GM10248 (cell line): ENCODE results near the gene RANBP3.
"Not testable (repeated sequence)": the region's sequence is repeated elsewhere in the genome, so short reads cannot be mapped to it uniquely, and the experiment has no call there.

Experiments
- CTCF ChIA-PET: fragments of 300-600 bp; sonication (Branson Sonifier 250); formaldehyde crosslinking; extraction: SDS; loops from one replicate; lab custom pipeline; 2021; ENCODE audit warnings: antibody characterized with exemption; lab: Yijun Ruan, JAX
- POLR2A ChIA-PET: fragments of 350-650 bp; sonication (Branson Sonifier 250); formaldehyde crosslinking; extraction: SDS; loops from one replicate; lab custom pipeline; 2020; ENCODE audit warnings: antibody characterized with exemption; lab: Yijun Ruan, JAX
- DNase-seq: peaks from one replicate; pipeline ENCODE4 v3.0.0; 2012; ENCODE audit errors: extremely low spot score
- TF ChIP-seq, protein P1 (sequence below): IDR thresholded peaks from 2 replicates; pipeline ENCODE4 v1.5.1; 2012; ENCODE audit warnings: mild to moderate bottlenecking, low read depth; ENCODE audit errors: extremely low read depth, missing control alignments, control extremely low read depth

Gene RANBP3

DNA sequence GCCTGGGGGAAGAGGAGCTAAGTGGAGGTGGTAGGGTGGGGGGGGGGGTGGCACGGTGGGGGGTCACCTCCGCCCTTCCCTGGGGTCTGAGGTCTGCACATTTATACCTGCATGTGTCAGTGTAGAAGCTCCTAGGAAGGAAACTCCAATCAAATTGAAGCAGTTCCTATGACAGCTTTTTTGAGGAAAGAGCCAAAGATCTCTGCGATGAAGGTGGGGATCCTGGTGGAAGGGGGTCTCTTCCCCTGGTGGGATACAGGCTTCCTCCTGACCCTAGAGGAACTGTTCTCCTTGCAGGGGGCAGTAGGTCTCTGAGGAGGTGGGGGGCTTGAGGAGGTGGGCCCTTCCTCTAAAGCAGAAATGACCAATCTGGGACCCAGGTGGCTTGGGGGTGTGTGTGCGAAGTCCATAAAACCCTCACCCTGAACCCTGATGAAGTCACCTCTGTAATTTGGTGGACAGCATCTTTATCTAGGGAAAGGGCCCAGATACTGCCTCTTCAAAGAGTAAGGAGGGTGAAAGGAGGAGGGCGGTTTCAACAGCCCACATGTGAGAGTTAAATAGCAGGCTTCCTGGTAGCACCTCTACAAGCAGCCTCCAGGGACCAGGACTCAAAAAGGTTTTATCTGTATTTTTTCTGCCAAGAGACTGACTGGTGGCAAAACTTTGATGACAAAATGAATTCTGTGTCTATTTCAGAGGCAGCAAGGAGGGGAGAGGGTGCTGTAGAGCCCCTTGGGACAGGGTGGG lies 12.9 kb downstream of the RANBP3 start:
- no peak for DNase-seq
- ChIA-PET CTCF (interaction anchor here (1.0 to 3.8 kb wide), 3 partner anchors 10 to 58 kb away, joined by 3 to 60 read pairs (median 4); partner anchors contain the start of gene RANBP3), POLR2A (interaction anchor here (0.6 kb wide), 1 partner anchor 835 kb away, joined by 3 read pairs; no protein-coding TSS in a partner anchor)
- TF ChIP-seq, protein P1, sequence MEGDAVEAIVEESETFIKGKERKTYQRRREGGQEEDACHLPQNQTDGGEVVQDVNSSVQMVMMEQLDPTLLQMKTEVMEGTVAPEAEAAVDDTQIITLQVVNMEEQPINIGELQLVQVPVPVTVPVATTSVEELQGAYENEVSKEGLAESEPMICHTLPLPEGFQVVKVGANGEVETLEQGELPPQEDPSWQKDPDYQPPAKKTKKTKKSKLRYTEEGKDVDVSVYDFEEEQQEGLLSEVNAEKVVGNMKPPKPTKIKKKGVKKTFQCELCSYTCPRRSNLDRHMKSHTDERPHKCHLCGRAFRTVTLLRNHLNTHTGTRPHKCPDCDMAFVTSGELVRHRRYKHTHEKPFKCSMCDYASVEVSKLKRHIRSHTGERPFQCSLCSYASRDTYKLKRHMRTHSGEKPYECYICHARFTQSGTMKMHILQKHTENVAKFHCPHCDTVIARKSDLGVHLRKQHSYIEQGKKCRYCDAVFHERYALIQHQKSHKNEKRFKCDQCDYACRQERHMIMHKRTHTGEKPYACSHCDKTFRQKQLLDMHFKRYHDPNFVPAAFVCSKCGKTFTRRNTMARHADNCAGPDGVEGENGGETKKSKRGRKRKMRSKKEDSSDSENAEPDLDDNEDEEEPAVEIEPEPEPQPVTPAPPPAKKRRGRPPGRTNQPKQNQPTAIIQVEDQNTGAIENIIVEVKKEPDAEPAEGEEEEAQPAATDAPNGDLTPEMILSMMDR: no peak

DNA sequence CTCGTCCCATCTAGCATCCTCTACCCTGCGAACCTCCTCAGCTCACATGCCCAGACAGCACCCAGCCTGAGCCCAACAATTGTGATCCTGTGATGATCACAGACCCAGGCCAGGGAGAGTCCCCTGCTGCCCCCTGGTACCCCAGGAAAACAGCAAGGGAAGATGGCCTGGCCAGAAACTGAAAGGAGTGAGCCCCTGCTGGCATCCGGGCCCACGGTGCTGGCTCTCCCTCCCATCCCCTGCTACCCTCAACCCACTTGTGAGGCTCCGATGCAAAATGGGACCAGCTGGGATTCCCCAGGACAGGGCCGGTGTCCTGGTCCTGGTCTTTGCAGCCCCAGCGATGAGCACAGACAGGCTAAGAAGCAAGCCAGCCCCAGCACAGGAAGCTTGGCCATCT lies 14.1 kb downstream of the RANBP3 start:
- DNase-seq: no peak
- ChIA-PET POLR2A (no interaction called here), CTCF (interaction anchor here (1.0 to 1.6 kb wide), 2 partner anchors 8 to 59 kb away, joined by 3 to 4 read pairs; no protein-coding TSS in a partner anchor)
- TF ChIP-seq, protein P1: no peak

DNA sequence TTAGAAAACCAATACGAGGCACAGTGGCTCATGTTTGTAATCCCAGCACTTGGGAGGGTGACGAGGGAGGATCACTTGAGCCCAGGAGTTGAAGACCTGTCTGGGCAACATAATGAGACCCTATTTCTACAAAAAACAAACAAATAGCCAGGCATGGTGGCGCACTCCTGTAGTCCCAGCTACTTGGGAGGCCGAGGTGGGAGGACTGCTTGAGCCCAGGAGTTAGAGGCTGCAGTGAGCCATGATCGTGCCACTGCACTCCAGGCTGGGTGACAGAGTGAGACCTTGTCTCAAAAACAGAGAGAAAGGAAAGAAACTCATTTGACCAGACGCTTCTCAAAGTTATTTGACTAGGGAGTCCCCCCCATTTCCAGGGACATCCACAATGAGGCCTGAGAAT lies 14.7 kb downstream of the RANBP3 start:
- DNase-seq, POLR2A ChIA-PET, CTCF ChIA-PET: not testable (repeated sequence)

DNA sequence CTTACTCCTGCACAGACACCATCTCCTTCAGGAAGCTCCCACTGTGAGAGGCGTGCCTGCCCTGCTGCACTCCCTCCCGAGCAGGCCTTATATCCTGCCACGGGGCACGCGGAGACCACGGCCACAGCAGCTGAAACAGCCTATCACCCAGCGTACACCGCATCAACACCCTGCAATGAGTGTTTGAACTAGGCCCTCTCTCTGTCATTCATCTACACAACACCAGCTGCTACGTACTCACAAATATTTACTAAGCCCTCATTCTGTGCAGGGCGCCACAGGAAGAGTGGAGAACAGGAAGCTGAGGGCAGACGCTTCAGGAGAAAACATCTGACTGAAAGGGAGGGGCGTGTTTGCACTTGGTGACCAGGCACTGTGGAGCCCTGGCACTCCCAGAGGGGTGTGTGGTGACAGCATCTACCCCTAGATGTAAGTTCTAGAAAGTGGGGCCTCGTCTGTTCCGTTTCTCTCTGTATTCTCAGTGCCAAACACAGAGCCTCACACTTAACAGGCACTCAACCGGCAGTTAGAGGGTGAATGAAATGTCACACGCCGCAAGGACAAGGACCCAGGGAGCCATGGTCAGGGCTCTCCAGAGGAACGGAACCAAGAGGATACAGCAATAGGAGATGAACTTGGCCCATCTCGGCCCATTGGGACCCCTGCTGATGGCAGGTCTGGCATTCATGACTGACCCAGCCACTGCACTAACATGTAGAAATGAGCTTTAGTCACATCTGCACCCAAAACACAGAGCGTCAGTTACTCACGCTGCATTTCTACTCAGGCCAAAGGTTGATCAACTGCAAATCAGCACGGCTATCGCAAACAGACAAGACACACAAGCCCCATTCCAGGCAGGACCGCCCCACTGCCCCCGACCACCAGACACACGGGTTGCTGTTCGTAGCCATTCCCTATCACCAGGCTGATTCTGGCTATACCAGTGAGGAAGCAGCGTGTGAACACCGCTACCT lies 15.7 kb downstream of the RANBP3 start:
- ChIA-PET CTCF (no interaction called here), POLR2A (interaction anchor here (0.8 kb wide), 1 partner anchor 17 kb away, joined by 3 read pairs; no protein-coding TSS in a partner anchor)
- DNase-seq: no peak
- TF ChIP-seq, protein P1: no peak

DNA sequence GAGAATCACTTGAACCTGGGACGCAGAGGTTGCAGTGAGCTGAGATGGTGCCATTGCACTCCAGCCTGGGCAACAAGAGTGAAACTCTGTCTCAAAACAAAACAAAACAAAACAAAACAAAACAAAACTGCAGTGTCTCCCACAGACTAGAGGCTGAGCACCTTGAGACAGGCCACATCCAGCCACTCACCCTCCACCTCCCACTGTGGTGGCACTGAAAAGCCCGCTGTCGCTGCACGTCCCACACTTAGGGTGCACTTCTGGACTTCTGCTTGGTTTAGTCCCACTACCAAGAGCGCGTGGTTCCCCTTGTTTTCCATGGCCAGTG lies 16.3 kb downstream of the RANBP3 start:
- DNase-seq, CTCF ChIA-PET, POLR2A ChIA-PET: not testable (repeated sequence)

DNA sequence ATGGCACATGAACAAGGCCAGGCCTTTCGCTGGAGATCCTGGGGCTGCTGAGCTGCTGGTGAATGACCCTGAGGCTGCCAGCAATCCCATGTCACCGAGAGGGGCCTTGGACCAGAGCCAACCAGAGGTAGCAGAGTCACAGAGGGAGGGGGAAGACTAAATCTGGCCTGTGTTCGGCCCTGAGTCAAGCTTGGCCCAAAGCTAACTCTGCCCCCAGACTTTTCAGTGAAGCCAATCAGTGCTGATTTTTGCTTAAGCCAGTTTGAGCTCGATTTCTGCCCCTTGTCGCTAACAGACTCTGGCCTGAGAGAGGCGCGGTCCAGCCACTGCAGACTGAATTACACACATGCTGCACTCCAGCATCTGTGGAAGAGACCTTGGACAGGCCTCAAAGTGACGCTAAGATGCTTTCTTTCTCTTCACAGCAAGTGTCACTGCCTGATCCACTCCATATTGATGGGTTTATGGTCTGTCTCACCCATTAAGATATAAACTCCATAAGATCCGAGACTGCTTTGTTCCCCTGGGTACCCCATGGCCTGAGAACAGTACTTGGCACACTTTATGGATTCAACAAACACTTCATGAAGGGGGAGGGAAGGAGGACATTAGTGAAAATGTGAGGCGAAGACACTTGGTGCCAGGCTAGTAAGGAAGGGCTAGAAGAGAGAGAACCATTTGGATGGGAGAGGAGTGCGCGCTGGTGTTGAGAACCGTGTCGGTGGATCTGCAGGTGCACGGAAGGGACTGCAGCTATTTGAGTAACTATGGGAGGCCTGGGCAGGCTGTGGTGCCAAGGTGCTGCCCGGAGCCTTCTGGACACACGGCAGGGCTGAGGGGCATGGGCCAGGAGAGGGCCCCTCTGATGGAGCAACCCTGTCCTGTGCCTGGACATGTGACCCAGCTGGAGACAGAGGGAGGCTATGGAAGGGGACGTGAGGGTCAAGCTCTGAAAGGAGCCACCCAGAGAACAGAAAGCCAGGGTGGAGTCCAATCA lies 17.6 kb downstream of the RANBP3 start:
- TF ChIP-seq, protein P1: no peak
- no peak for DNase-seq
- ChIA-PET POLR2A (interaction anchor here (0.6 kb wide), 1 partner anchor 224 kb away, joined by 6 read pairs; no protein-coding TSS in a partner anchor), CTCF (interaction anchor here (0.7 to 1.9 kb wide), 3 partner anchors 16 to 62 kb away, joined by 4 to 6 read pairs (median 4); no protein-coding TSS in a partner anchor)
